Activated naive CD8-positive, alpha-beta T cell (primary cell): ENCODE measurements around the gene RNU6-1.

ENCODE experiments used
- H3K27ac Mint-ChIP-seq: one replicate; pipeline ENCODE4 v1.8.0; 2021; ENCODE audit warnings: mixed read lengths
- H3K27me3 Mint-ChIP-seq: one replicate; pipeline ENCODE4 v1.8.0; 2021; ENCODE audit warnings: mixed read lengths
- H3K36me3 Mint-ChIP-seq: one replicate; pipeline ENCODE4 v1.8.0; 2021; ENCODE audit warnings: mixed read lengths
- H3K4me1 Mint-ChIP-seq: one replicate; pipeline ENCODE4 v1.8.0; 2021; ENCODE audit warnings: low read depth, mixed read lengths
- H3K4me3 Mint-ChIP-seq: one replicate; pipeline ENCODE4 v1.8.0; 2021; ENCODE audit warnings: mild to moderate bottlenecking, mixed read lengths
- H3K9me3 Mint-ChIP-seq: one replicate; pipeline ENCODE4 v1.8.0; 2021; ENCODE audit warnings: low read depth, mixed read lengths

Gene RNU6-1

DNA sequence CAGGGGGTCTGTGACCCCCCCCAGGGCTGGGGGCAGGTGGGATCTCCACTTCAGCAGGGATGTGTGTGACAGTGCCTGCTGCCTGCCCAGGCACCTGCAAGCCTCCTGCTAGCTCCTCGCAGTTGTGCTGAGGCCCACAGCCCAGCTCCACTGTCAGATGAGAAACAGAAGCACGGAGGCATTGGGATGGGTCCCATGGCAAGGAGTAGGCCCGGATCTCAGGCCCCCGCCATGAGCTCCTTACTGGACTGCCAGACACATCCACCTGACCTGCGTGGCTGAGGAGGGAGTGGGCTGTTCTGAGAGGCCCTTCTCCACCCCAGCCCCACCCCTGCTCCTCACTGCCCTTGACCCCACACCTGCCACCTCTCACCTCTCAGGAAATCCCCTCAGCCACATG is 32.7 kb downstream of the RNU6-1 start:
- Mint-ChIP-seq H3K27me3 (no peaks in the 10 kb centered on the region), H3K27ac (no peak overlapping the region), H3K4me1 (no peaks in the 10 kb centered on the region), H3K9me3 (no peaks in the 10 kb centered on the region), H3K4me3 (no peak overlapping the region), H3K36me3 (peaks cover 16% of the 10 kb centered on the region)

DNA sequence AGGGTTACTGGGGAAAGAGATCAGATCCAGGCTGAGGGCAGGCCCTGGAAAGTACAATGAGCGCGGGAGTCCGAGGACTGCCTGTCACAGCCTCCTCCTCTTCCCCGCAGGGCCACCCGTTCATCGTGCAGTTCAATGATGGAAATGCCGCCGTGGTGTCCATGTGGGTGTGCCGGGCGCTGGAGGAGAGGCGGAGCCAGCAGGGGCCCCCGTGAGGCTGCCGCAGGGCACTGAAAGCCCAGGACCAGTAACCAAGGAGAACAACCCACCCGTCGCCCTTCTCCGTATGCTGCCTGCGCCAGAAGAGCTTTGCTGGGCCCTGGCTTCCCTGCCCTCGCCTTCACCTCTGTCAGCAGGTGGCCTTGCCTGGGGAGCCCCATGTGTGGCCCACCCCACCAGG is 33.3 kb downstream of the RNU6-1 start:
- Mint-ChIP-seq H3K9me3 (no peaks in the 10 kb centered on the region), H3K36me3 (peaks cover 16% of the 10 kb centered on the region), H3K4me1 (no peaks in the 10 kb centered on the region), H3K27ac (no peak overlapping the region), H3K4me3 (no peak overlapping the region), H3K27me3 (no peaks in the 10 kb centered on the region)

DNA sequence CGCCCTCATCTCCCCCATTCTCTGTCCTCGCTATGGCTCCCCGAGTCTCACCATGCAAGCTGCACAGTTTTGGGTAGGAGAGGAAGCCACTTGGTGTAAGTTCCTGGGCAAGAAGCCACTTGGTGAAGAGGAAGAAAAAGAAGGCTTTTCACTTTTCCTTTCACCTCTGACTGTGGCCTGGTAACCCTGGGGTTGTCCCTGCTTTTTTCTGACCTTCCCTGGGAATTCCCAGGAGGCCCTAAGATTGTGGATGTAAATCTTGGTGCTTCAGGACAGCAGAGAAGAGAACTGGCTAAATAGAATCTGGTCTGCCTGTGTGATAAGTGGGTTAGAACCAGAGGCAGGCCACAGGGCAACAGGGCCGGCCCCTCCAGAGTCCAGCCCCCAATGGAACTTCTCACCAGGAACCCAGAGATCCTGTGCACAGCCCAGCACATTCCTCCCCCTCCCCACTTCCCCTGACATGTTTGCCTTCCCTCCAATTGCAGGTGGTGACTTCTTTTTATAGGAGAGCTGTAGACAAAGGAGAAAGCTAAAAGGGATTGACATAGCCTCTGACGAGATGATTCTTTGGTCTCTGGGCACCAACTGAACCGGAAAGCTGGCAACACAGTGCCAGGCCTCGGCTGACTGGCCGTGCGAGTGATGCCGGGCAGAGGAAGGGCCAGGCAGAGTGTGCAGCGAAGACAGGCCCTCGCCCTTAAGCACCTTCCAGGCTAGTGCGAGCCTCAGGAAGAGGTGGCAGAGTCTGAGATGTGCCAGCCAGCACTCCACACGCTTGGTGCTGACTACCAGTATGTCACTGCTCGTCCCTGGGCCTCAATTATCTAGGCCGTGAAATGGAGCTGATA is 34.0 kb downstream of the RNU6-1 start:
- H3K4me3 Mint-ChIP-seq: no peak overlapping the region
- no peak overlapping the region for H3K27ac Mint-ChIP-seq
- no peaks in the 10 kb centered on the region for H3K4me1 Mint-ChIP-seq
- peaks cover 16% of the 10 kb centered on the region for H3K36me3 Mint-ChIP-seq
- H3K9me3 Mint-ChIP-seq: no peaks in the 10 kb centered on the region
- H3K27me3 Mint-ChIP-seq: no peaks in the 10 kb centered on the region

DNA sequence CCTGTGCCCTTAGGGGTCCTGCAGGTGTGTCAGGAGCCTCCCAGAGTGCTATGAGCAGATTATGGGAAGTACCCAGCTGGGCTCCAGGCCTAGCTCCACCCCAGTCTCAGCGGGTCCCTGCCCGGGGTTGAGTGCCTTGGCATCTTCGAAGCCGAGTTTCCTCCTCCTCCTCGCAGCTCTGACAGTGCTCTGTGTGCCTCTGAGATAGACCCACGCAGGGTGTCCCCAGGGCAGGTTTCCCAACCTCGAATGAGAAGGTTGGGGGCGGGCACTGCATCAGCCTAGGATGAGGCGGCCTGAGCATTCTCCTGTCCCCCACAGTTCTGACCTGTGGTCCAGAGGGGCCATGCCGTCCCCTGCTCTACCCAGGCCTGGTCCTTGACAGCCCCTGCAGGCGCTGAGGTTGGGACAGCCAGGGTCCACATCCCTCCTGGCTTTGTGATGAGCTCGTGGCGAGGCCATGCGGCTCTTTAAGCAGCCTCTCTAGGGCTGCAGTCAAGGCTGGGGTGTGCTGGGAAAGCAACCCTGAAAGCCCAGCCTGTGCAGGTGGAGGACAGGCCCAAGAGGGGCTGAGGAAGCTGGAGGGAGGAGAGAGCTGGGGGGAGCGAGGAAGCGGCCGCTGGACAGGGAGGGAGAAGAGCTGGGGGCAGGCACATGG is 34.7 kb downstream of the RNU6-1 start:
- Mint-ChIP-seq H3K27me3 (no peaks in the 10 kb centered on the region), H3K36me3 (peaks cover 16% of the 10 kb centered on the region), H3K9me3 (no peaks in the 10 kb centered on the region), H3K27ac (no peak overlapping the region), H3K4me3 (no peak overlapping the region), H3K4me1 (no peaks in the 10 kb centered on the region)

DNA sequence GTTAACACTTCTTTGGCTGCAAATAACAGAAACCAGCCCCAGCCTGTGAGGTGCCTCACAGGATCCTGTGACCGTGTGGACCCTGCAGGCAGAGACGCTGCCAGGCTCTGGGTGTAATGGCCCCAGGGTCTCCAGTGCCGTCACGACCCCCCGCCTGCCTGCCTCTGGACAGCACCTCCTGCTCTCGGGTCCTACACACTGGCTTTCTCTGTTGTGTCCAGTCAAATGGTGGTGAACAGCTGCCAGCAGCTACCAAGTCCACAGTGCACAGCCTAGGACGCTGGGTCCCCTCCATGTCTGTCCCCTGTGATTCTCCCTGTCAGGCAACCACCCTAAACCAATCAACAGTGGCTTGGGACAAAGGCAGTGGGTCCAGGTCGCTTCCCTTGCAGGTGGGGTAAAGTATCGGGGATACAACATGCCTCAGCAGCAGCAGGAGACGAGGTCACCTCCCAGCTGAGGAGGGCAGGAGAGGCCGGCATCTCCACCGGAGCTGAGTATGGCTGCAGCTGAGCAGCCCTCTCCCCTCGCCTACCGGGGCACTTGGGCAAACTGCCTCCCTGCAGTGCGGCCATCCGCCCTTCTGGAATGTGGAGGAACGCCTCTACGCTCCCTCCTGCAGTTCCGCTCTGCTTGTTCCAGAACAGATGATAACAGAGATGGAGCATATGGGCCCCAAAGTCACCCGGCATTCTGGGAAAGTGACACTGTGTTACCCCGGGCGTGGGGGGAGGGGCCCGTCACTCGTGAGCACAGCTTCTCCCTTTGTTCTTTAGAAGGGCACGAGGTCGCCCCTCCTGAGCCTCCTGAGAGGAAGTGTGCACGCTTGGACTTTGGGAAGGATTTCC is 35.6 kb downstream of the RNU6-1 start:
- no peak overlapping the region for H3K27ac Mint-ChIP-seq
- peaks cover 12% of the 10 kb centered on the region for H3K36me3 Mint-ChIP-seq
- H3K4me1 Mint-ChIP-seq: no peaks in the 10 kb centered on the region
- no peaks in the 10 kb centered on the region for H3K9me3 Mint-ChIP-seq
- H3K4me3 Mint-ChIP-seq: no peak overlapping the region
- no peaks in the 10 kb centered on the region for H3K27me3 Mint-ChIP-seq

DNA sequence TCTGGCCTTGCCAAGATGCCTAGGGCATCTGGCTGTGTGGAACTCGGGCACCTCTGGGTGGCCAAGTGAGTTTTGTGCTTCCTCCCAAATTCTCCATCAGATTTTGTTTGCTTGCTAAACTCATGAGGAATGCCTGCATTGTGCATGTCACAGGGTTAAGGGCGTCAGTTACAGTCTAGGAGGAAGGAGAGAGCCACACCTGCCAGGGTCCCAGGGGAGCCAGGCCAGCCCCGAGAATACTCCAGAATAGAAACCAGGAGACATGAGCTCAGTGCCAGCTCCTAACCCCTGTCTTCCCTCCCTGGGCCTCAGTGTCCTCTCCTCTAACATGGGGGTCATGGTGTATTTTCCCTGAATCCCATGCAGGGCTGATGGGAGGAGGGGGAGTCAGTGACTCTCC is 36.5 kb downstream of the RNU6-1 start:
- H3K4me1 Mint-ChIP-seq: no peaks in the 10 kb centered on the region

DNA sequence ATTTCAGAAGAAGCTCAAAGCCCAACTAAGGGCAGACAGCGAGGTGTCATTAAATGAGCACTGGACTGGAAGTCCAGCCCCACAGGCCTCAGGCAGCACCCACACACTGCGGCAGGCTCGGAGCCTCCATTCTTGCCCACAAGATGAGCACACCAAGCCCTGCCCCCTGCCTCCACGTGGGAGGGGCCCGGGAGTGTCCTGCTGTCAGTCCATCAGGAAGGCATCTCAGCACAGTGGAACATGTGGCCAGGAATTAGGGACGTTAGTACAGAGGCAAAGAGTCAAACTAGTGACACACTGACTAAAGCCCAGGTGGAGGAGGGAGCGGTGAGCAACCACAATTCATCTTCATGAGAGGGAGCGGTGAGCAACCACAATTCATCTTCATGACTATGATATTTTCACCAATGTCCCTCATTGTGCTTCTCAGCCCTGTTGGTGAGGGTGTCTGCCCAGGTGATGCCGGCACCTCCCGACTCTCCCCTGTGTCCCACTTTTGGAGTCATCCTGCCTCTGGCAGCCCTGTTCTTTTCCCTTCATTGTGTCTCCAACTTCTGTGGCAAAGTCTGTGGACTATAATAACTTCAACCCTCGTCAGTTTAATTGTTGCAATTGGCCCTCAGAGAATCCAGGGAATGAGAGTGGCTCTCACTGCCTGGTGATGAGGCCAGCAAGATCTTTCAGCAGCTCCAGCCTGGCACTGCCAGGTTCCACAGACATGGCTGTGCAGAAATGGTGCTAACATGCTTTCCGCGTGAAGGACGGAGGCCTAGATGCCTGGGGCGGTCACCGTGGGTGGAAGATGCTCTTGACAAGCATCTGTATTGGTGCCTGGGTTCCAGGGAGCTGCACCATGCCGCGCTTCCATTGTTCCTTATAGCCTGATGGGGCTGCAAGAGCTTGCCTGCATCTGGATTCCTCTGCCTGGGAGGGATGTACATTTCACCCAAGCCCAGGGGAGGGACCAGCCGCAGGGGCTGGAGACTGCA is 37.6 kb downstream of the RNU6-1 start:
- Mint-ChIP-seq H3K27ac (no peak overlapping the region), H3K4me3 (no peak overlapping the region), H3K4me1 (no peaks in the 10 kb centered on the region), H3K27me3 (no peaks in the 10 kb centered on the region), H3K36me3 (peaks cover 3% of the 10 kb centered on the region), H3K9me3 (no peaks in the 10 kb centered on the region)

More for the DNA sequence above, 36.5 kb downstream of the RNU6-1 start:
- Mint-ChIP-seq H3K36me3 (peaks cover 7% of the 10 kb centered on the region), H3K9me3 (no peaks in the 10 kb centered on the region), H3K27ac (no peak overlapping the region), H3K4me3 (no peak overlapping the region), H3K27me3 (no peaks in the 10 kb centered on the region)

DNA sequence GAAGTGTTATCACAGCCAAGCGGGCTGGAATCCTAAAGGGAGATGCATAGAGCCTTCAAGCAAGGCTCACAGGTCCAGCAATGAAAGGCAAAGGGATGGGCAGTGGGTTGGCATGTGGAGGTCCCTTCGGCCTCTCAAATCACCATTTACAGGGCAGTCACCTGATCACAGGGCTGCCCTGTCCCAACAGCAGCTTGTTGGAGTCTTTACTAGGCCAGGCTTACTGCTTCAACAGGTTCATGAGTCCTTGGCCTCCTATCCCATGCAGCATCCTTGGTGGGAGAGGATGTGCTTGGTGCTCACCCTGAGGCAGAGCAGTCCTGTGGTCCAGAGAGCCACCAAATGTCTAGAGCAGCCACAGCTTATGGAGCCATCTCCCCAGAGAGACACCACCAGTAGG is 38.7 kb downstream of the RNU6-1 start:
- no peak overlapping the region for H3K4me3 Mint-ChIP-seq
- no peaks in the 10 kb centered on the region for H3K27me3 Mint-ChIP-seq
- no peaks in the 10 kb centered on the region for H3K9me3 Mint-ChIP-seq
- no peaks in the 10 kb centered on the region for H3K4me1 Mint-ChIP-seq
- peaks cover 5% of the 10 kb centered on the region for H3K36me3 Mint-ChIP-seq
- no peak overlapping the region for H3K27ac Mint-ChIP-seq

DNA sequence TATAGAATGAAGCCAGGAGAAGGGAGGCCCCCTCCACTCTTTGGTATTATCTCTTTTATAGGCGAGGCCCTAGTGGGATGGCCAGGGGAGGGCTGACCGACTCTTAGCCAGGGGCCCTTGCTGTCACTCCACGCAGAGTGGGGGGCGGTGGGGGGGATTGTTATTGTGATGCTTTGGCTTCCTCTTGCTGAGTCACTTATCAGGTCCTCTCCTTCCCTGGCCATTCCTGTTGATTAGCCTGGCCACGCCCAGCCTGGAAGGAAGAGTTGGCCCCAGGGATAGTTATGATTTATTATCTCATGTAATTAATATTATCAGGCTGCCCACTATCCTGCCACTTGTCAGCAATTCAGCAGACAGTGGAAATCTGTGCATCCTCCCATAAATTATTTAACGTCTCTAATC is 40.0 kb downstream of the RNU6-1 start:
- H3K9me3 Mint-ChIP-seq: no peaks in the 10 kb centered on the region
- no peaks in the 10 kb centered on the region for H3K27me3 Mint-ChIP-seq
- H3K4me3 Mint-ChIP-seq: no peak overlapping the region
- no peaks in the 10 kb centered on the region for H3K4me1 Mint-ChIP-seq
- peaks cover 13% of the 10 kb centered on the region for H3K36me3 Mint-ChIP-seq
- no peak overlapping the region for H3K27ac Mint-ChIP-seq

DNA sequence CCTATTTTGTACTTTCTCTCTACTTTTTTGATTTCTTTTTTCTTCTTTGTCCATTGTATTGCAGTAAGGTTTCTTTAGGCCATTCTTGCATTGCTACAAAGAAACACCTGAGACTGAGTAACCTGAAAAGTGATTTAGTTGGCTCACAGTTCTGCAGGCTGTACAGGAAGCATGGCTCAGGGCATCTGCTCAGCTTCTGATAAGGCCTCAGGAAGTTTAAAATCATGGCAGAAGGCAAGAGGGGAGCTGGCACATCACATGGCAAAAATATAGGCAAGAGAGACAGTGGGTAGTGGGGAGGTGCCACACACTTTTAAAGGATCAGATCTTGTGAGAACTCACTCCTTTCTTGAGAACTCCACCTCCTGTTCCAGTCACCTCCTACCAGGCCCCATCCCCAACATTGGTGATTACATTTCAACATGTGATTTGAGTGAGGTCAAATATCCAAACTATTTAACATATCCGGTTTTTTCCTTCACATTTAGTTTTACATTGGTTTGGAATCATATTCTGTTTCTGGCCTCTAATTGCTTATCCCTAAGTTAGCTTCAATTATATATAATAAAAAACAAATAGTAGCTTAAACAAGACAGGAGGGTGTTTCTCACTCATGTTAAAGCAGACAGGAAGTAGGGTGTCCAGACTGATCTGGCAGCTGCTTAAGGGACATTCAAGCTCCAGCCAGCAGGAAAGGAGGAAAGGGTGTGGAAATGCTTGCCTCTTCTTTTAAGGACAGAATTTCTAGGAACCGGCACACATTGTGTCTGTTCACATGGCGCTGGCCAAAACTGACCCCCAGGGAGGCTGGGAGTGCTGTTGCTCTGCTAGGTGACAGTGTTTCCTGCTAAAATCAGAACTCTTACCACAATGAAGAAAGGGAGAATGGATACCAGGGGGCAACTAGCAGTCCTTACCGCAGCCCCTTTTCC is 43.4 kb downstream of the RNU6-1 start:
- Mint-ChIP-seq H3K4me1 (no peaks in the 10 kb centered on the region), H3K27me3 (no peaks in the 10 kb centered on the region), H3K36me3 (peaks cover 14% of the 10 kb centered on the region), H3K27ac (no peak overlapping the region), H3K9me3 (no peaks in the 10 kb centered on the region), H3K4me3 (no peak overlapping the region)

DNA sequence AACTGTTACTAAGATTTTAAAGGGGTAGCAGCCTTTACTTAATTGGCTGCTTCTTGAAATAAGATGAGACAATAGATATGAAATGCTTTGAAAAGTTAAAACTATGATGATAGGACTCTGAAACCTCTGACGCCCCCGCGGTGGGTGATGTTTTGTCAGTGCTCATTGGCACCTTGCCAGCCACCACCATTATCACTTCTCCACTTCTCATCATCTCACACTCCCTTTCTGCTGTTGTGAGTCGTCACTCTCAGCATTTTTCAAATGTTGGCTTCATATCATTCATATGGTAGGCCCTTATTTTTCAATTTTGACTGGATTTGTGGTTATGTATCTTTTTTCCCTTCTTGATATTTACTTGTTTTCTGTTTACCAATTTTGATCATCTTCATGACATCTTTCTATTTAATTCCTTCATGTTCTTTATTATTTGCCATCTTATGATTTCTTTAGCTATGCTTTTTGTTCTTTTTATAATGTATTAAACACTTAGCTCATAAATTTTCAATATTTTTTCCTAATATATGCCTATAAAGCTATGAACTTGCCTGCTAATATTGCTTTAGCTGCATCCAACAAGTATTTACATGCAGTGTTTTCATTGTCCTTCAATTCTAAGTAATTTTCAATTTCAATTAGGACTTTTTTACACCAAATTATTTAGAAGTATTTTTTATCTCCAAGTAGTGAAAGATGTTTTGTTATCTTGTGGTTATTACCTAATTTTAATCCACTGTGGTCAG is 44.8 kb downstream of the RNU6-1 start:
- Mint-ChIP-seq H3K9me3 (no peaks in the 10 kb centered on the region), H3K4me1 (no peaks in the 10 kb centered on the region), H3K4me3 (no peak overlapping the region), H3K36me3 (peaks cover 14% of the 10 kb centered on the region), H3K27ac (no peak overlapping the region), H3K27me3 (no peaks in the 10 kb centered on the region)

DNA sequence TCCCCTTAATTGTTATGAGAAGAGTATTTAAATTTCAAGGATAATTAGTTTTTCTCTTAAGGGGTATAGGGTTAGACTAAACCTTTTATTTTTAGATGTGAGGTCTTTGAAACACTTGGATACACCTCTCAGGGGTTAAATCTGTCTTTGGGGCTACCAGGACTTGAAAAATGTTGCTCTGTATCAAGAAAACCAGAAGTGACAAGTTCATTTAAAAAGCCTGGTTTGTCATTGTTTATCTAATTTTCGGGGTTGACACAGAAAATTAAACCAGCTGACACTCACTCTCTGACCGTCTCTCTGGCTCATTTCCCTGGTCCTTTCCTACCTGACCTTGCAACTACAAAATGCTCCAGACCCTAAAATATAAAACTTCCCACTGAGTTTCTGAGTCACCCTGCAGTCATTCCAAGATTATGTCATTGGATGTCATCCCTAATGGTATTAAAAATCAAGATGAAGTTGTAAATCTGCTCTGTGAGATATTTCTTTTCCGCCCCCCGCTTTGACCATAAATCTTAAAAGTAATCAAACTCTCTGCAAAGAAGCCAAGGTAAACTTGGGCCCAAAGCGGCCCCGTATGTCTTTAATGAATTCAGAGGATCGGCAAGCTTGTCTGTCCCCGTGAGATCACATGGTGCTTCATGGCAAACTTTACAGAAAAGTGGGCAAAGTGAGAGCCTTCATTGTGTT is 47.4 kb downstream of the RNU6-1 start:
- H3K27me3 Mint-ChIP-seq: no peaks in the 10 kb centered on the region
- H3K36me3 Mint-ChIP-seq: peaks cover 14% of the 10 kb centered on the region
- no peak overlapping the region for H3K27ac Mint-ChIP-seq
- no peaks in the 10 kb centered on the region for H3K4me1 Mint-ChIP-seq
- no peak overlapping the region for H3K4me3 Mint-ChIP-seq
- H3K9me3 Mint-ChIP-seq: no peaks in the 10 kb centered on the region
